Measurements from ENCODE around the gene KDM4B. TPM values are rescaled to one million over a fixed set of nuclear protein-coding genes. Genes with fewer than 3 reads are reported as not detected.
"Not testable (repeated sequence)": the region's sequence is repeated elsewhere in the genome, so short reads cannot be mapped to it uniquely, and the experiment has no call there.

KDM4B gene
- polyA plus RNA-seq, 10 donors, result 15.4 to 20.2 (median 18.5) TPM

DNA sequence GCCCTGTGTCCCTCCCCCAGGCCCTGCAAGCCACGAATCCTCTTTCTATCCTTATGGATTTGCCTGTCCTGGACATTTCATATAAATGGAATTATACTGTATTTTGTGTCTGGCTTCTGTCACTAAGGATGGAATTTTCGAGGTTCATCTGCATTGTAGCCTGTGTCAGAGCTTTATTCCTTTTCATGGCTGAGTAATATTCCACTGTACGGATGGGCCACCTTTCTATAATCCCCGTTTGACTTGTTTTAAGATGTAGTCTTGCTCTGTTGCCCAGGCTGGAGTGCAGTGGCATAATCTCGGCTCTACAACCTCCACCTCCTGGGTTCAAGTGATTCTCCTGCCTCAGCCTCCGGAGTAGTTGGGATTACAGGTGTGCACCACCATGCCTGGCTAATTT is 3.9 kb upstream of the KDM4B start:
- DNase-seq, result no peak

DNA sequence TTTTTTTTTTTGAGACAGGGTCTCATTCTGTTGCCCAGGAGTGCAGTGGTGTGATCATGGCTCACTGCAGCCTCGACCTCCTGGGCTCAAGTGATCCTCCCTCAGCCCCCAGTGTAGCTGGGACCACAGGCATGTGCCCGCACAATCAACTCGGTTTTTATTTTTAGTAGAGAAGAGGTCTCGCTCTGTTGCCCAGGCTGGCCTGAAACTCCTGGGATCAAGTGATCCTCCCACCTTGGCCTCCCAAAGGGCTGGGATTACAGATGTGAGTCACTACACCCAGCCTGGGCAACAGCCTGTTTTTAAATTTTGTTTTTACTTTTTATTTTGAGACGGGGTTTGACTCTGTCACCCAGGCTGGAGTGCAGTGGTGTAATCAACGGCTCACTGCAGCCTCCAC is 2.3 kb upstream of the KDM4B start:
- DNase-seq, result no peak

DNA sequence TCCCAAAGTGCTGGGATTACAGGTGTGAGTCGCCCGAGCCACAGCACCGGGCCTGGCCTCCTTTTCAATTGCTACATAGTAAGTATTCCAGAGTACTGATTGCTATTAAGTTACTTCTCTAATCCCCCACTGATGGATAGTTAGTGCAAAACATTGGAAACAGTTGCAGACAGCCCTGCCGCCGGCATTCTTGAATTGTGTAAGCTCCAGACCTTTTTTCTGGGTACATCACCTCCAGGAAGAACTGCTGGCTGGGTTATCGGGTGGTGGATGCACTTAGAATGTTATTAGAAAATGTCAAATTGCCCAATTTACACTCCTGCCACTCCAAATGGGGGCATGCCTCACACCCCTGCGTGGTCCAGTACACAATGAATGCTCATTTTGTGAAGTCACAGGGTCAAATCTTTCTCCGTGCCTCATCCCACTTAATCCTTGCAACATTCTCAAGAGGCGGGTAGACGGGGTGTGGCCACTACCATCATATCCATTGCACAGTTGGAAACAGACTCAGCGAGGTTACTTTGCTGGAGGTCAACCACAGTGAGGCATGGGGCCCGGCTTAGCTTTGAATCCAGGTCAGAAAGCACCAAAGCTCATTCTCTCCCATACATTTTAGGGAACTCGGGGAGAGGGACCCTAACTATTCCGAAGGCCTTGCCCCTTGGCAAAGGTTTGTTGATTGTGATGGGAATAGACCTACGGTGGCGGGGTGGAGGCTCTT is 1.0 kb upstream of the KDM4B start:
- DNase-seq, result no peak

DNA sequence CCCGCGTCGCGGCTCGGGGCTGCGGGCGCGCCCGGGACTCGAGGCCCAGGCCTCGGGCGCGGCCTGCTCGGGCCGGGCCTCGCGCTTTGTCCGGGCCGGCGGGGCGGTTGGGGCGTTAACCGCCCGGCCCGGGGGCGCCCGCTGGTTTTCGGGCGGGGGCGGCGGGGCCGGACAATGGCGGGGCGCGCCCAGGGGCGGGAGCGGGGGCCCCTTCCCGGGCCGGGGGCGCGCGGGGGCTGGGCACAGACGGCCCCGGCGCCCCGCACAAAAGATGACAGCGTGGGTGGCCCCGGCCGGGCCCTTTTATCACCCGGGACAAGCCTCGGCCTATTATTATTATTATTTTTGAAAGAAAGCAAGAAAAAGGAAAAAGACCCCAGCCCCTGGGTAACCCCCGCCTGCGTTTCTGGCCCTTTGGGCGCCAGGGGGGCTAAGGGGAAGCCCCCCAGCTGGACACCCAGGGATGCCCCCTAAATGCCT is 419 bp downstream of the KDM4B start:
- no peak for DNase-seq

DNA sequence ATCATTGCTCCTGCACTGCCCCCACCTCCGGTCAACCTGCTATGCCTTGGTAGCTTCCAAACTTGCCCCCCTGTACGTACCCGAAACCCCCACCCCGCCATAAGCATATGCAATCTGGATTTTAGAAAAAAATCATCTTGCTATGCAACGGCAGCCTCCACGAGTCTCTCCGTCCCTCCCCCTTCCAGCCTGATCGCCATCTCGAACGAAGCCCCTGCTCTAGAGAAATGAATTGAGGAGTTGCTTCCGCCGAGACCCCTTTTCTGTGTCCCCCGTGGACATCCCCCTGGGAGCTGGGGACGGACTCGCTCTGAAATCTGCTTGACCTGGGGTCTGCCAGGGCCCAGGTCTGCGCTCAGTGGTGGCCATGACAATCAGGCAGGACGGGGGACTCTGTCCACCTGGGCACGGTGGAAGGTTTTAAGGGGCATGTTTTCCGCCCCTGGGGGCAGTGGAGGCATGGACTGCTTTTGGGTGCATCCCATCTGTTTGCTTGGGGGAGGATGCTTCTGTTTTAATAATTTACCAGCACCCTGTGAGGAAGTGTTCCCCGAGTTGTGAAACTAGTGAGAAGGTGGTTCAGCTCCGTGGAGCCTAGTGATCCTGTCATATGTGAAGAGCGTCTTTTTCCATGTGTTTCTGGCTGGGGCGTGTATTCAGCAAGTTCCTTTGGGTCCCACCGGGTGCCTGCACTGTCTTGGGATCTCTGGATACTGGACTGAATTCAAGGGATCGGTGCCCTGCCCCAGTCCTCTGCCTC is 1.0 kb downstream of the KDM4B start:
- peak in 1 of 3 donors; percentile 59 for DNase-seq

DNA sequence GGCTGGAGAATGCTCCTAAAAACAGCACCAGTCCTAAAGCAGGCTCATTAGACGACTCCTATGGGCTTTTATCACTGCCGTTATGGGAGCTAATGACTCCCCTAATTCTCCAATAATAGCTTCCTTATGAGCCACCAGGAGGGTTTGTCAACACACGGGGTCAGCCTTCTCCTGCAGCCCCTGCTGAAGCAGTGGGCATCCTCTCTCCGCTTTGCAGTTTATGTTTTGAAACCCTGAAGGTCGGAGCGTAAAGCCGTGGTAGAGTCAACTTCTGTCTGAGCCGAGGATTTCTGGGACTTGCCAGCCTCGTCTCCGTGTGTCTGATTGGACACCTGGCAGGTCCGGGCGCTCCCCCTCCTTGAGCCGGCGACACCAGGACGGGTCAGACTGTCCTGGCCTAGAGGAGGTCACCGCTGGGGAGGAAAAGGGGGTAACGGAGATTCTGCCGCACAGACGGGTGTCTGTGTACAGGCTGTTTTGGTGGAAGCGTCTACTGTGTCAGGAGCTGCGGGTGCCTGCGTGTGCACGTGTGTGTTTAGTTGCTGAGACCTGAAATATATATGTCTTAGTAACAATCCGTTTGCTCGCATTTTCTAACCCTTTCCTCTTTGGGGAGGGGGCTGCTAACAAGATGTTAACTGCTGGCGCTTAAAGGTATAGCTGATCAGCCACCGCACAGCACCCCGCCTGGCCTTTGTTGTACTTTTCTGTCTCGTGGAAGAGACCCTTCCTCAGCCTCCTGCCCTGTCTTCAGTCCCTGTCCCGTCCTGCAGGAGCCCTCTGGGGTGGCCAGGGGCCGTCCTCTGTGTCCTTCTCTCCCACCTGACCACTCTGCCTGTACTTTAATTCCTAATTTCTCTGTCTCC is 1.9 kb downstream of the KDM4B start:
- DNase-seq, result peak in 1 of 3 donors; percentile 59

DNA sequence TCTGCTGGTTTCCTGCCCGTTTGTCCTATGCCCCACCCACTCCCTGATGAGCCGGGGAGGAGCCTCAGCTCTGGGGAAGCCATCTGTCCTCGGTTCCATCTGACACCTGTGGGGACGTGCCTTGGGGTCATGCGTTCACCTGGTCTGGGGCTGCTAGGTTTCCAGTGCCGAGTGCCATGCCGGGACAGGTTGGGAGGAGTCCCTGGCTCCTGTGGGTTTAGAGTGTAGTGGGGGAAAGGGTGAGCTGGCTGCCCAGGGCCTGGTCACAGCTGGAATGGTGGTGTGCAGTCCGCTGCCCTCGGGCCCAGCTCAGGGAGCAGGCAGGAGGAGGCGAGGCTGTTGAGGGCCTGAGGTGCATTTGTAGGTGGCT is 2.5 kb downstream of the KDM4B start:
- DNase-seq, result peak in 1 of 3 donors; percentile 47

DNA sequence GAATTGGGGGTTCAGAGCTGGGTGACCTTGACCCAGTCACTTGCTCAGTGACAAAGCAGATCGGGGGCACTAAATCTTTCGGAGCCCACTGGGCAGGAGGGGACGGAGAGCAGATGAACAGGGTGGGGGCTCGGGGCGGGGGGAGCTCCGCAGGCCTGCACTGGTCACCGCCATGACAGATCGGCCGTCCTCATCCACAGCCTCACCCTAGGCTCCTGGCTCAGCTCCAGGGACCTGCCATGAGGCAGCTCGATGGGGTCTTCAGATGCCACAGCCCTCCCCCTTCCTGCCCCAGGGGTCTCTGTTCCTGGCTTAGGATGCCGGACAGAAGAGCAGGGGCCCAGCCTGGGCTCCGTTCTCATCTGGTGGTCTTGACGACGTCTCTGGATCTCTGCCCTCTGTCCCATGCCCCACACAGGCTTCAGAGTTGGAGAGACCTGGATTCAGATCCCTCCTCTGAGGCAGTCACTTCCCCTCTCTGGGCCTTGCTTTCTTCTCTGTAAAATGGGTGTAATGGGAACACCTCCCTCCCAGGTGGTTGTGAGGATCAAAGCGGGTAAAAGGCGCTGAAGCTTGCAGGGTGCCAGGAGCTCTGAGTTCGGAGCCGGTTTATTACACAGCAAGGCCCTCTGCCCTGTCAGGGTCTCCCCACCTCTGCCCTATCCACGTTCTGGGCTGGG is 3.0 kb downstream of the KDM4B start:
- no peak for DNase-seq

DNA sequence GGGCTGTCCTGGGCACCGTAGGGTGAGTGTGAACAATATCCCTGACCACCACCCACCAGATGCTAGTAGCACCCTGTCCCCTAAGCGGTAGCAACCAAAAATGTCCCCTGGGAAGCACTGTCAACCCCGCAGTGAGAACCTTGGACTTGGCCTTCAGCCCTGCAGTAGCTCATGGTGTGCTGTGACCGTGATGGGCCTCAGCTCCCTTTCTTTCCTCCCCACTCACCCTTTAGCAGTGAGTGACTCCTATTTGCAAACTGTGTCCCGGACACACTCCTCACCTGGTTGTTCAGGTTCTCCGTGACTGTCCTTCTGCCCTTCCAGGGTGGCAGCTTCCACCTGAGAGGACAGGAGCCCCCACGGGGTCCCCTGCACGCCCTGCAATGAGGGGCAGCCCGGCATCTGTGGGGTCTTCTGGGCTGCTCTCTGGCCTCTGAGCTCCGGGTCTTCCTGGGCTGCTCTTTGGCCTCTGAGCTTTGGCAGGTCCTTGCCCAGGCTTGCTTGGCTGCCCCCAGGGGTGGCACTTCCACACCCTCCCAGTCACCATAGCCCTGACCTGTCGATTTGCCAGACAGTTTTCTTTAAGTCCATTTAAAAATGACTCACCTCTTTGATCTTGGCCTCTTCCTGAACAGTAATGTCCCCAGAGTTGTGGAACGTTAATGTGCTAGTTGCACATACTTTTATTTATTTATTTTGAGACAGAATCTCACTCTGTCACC is 3.8 kb downstream of the KDM4B start:
- no peak for DNase-seq

DNA sequence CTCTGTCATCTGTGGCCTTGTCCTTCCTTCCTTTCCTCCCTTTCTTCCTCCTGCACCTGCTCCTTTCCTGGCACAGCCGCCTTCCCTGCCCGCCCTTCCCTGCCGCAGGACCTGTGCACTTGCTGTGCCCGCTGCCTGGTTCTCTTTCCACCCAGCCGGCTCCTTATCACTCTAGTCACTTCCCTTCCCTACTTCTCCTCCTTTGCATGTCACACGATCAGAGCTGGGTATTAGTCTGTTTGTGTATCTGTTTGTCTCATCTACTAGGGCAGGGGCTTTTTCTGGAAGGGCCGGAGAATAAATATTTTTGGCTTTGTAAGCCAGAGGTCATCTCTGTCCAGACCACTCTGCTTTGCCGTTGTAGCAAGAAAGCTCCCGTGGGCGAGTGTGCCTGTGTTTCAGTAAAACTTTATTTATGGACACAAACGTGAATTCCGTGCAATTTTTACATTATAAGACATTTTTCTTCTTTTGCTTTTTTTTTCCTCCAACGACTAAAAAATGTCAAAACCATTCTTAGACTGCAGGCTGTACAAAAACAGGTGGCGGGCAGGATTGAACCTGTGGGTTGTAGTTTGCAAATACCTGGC is 6.1 kb downstream of the KDM4B start:
- DNase-seq, result no peak

DNA sequence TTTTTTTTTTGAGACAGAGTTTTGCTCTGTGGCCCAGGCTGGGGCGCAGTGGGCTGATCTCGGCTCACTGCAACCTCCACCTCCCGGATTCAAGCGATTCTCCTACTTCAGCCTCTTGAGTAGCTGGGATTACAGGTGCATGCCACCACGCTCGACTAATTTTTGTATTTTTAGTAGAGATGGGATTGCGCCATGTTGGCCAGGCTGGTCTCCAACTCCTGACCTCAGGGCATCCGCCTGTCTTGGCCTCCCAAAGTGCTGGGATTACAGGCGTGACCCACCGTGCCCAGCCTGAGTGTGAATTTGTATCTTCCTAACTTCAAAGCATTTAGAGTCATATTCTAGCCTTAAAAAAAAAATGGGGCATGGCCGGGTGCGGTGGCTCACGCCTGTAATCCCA is 6.7 kb downstream of the KDM4B start:
- DNase-seq, result not testable (repeated sequence)

DNA sequence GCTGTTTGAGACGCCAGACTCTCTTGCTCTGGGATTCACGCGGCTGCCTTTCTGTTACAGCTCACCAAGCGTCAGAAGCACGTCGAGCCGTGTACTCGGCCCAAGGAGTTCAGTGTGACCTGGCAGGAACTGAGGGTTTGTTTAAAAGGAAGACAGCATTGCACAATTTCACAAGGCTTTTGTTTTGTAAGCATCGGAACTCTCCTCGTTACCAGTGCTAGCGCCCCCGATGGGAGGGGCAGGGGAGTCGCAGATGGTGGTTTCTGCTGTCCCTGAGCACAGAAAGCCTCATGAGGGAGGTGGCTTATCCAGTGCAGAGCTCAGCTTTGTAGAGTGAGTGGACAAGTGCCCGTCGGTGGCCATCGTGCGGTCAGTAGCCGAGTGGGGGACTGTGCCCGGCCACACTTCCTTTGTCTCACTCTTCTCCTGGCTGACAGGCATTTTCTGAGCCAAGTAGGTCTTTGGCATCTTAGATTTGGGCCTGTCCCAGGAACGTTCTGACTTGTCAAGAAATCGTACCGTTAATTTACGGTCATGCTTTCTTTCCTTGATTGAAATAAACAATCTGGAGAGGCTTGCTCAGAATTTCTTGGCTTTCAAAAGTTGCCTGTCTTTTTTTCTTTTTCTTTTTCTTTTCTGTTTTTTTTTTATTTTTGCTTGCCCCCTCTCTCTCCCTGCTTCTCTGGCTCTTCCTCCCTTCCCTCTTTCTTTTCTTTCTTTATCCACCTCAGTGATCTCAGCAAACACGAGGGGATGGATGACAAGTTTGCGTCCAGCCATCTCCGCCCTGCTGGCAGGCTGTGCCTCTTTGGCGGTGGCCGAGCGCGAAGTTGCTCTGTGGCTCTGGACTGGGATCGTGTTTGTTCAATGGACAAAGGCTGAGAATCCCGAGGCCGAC is 7.7 kb downstream of the KDM4B start:
- peak; percentile 42 to 86 (median 61) for DNase-seq

DNA sequence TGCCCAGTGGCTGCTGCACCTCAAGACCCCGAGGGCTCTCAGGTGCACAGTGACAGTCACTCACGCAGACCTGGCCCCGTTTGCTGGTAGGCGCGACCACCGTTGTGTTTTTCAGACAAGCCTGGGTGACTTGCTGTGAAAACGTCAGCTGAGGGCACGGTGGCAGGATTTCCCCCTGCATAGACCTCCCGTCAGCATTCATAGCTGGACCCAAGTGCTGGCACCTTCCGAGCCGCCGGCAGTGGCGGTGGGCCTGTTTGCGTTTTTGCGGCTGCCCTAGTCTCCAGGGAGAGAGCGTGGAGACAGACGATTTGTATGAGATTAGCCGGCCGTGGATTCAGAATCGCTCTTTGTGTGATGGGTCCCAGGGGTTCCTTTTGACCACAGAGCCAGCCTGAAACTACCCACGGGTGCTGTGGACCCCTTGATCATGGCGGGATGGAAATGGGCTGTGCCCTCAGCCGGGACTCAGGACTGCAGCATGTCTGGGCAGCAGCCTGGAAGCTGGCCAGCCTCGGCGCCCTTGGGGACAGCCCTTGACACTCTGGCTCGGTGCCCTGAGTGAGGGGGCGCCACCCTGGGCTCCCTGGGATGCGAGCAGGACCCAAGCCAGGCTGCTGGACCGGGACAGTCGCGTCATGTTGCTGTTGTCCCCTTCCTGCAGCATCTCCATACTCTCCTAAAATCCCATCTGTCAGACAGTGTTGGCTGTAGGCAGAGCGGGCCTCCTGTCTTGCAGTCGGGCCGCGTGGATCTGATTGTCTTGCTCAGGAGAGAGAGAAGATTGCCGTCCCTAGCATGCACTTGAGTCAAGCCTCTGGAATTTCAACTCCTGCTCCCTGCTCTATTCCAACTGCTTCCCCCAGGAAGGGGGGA is 8.6 kb downstream of the KDM4B start:
- DNase-seq, result peak in 2 of 3 donors; percentile 64 to 79

DNA sequence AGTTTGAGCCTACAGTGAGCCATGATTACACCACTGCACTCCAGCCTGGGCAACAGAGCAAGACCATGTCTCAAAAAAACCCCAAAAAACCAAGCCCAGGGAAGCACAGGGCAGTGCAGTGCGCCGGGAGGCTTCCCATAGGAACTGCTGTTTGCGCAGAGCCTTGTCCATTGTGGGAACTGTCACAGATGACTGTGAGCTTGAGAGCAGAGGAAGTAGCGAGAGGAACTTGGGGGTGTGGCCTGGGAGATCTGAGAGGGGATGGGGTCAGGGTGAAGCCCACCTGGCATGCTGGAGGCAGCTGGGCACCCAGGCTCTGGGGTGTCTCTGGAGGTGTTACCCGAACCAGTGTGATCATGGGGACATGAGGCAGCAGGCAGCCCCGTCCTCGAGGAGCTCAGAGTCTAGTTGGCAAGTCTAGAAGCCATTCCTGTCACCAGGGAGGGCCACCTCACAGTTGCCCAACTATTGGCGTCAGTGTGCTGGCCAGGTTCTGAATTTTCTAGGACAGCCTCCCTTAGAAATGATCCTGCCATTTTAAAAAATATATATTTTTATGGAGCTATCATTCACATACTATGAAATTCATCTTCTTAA is 10.4 kb downstream of the KDM4B start:
- DNase-seq, result no peak

DNA sequence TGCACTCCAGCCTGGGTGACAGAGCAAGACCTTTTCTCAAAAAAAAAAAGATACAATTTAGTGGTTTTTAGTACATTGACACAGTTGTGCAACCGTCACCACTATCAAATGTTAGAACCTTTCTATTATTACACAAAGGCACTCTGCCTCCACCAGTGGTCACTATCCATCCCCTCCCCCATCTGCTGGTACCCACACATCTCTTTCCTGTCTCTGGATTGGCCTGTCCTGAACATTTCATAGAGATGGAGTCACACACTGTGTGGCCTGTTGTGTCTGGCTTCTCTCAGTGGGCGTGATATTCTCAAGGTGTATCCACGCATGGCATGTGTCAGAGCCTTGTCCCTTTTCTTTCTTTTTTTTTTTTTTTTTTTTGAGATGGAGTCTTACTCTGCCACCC is 11.2 kb downstream of the KDM4B start:
- DNase-seq, result no peak

DNA sequence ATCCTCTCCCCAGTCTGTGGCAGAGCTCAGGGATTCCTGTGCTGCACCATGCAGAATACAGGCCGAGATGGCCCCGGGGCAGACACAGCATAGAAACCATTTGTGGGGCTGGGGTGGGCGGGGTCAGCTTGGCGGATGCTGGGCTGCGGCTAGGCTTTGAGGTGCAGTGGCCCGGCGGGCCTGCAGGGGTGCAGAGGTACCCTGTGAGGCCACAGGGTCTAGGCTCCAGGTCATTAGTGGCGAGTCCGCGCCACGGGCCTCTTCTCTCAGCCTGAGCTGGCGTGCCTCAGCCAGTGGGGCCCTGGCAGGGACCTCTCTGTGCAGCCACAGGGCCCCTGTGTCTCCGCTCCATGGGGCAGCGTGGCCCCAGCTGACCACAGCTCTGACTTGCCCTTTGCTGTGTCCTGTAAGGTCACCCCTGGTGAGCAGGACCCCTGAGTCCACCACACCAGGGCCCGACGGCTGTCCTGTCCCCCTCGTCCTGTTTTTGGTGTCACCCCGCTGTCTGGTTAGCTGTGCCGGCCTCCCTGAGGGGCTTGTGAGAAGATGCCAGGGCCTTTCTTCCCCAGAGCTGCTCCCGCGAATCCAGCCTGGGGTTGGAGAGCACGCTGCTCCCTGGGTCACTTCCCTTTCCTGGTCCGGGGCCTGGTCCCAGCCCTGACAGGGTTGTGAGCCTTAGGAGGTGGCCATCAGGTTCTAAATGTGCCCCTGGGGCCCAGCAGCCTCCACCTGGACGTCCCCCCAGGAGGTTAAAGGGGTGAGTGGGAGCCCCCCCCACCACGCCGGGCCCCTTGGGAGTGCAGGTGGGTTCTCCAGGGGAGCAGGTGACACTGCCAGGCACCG is 12.1 kb downstream of the KDM4B start:
- no peak for DNase-seq

DNA sequence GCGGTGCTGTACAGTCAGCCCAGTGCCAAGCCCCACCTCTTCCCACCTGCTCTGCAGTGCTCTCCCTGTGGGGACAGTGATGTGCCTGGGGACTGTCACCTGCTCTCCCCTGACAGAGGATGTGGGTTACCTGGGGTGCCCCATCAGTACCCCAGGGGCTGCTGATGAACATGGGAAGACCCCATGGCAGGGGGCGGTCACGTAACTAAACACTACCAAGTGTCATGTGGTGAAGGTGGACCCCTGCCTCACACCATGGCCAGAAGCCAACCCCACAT is 12.7 kb downstream of the KDM4B start:
- no peak for DNase-seq

Measured in muscle of back (tissue), 11 donors.